K562 (cell line): ENCODE results near the gene CDS2. TPM values are rescaled to one million over a fixed set of nuclear protein-coding genes. Genes with fewer than 3 reads are reported as not detected.
A peak's percentile ranks its signal among the peaks of the same experiment; 100 is the strongest.

Source experiments
- ATAC-seq: fragments of 200-7000 bp; cut with Tn5 transposase; 3 replicates; pipeline ENCODE4 v1.9.1; 2020; ENCODE audit warnings: moderate library complexity
- BruUV-seq: library from RNA; stranded (reverse); fragments of 400-500 nt; replicated peaks from 2 replicates; lab custom pipeline; 2021; lab: Mats Ljungman, UMichigan
- CTCF ChIA-PET: fragments of 300-600 bp; formaldehyde crosslinking; extraction: SDS; loops from one replicate; lab custom pipeline; 2021; ENCODE audit warnings: low intra/inter-chr PET ratio; lab: Yijun Ruan, JAX
- POLR2A ChIA-PET: fragments of 300-600, 350-650 bp; sonication (Branson Sonifier 250); formaldehyde crosslinking; extraction: SDS; loops from one replicate; lab custom pipeline; 2021; ENCODE audit warnings: antibody characterized with exemption, inconsistent platforms; lab: Yijun Ruan, JAX
- DNase-seq, 4 experiments: peaks; one replicate each; pipeline versions ENCODE4 v3.0.0 to v3.0.0-alpha.2; 2011 to 2018; ENCODE audit warnings: low spot score in 3 of 4, mixed read lengths in 3 of 4; ENCODE audit errors: extremely low read depth in 1 of 4
- FAIRE-seq: peaks from 2 replicates; lab custom pipeline; 2011; peaks lifted over from hg19 to GRCh38; lab: Jason Lieb, UNC
- H2AFZ ChIP-seq: 2 replicates; pipeline ENCODE4 v1.6.0; 2011; ENCODE audit warnings: low read depth, low read length, control low read depth, inconsistent platforms
- H3K27ac ChIP-seq: fragments of 200-600 bp; 3 replicates; pipeline ENCODE4 v1.8.0; 2011; ENCODE audit warnings: low read depth, mild to moderate bottlenecking, control low read depth, inconsistent platforms, low read length, moderate library complexity, mixed read lengths; ENCODE audit errors: extremely low read depth
- H3K27me3 ChIP-seq, 2 experiments: fragments of 300-600 bp in 1 of 2; 2 replicates in 1 of 2; 3 replicates in 1 of 2; pipeline versions ENCODE4 v1.6.0 to v1.8.0; 2011; ENCODE audit warnings: inconsistent platforms in 2 of 2, low read length in 2 of 2, mild to moderate bottlenecking in 1 of 2, mixed read lengths in 1 of 2, moderate library complexity in 1 of 2; ENCODE audit not compliant: control insufficient read depth in 2 of 2, insufficient read depth in 2 of 2
- H3K36me3 ChIP-seq: fragments of 300-600 bp; 3 replicates; pipeline ENCODE4 v1.8.0; 2011; ENCODE audit warnings: mild to moderate bottlenecking, low read length, inconsistent platforms; ENCODE audit not compliant: control insufficient read depth, insufficient read depth
- H3K4me1 ChIP-seq, 2 experiments: fragments of 200-600 bp in 1 of 2; replicated peaks in 1 of 2; 2 replicates in 1 of 2; 3 replicates in 1 of 2; pipeline versions ENCODE4 v1.5.1 to v1.8.0; 2011; ENCODE audit warnings: inconsistent platforms in 2 of 2, low read length in 2 of 2, mild to moderate bottlenecking in 1 of 2, mixed read lengths in 1 of 2, moderate library complexity in 1 of 2; ENCODE audit not compliant: control insufficient read depth in 2 of 2, insufficient read depth in 2 of 2
- H3K4me2 ChIP-seq: 2 replicates; pipeline ENCODE4 v1.6.1; 2011; ENCODE audit warnings: low read length, control low read depth, inconsistent platforms, mixed read lengths; ENCODE audit not compliant: insufficient read depth
- H3K4me3 ChIP-seq: fragments of 200-600 bp; sonication (generic), shearing (Covaris generic); 2 replicates; pipeline ENCODE4 v1.5.1; 2016; ENCODE audit warnings: control low read depth, inconsistent platforms
- H3K79me2 ChIP-seq: fragments of 200-600 bp; 3 replicates; pipeline ENCODE4 v1.8.0; 2011; ENCODE audit warnings: low read length, inconsistent platforms; ENCODE audit not compliant: control insufficient read depth, insufficient read depth
- H3K9ac ChIP-seq, 2 experiments: 2 replicates each; pipeline versions ENCODE4 v1.6.0 to v1.6.1; 2011; ENCODE audit warnings: low read depth in 2 of 2, low read length in 2 of 2, control low read depth in 1 of 2, inconsistent platforms in 1 of 2, mild to moderate bottlenecking in 1 of 2, mixed read lengths in 1 of 2; ENCODE audit not compliant: insufficient read depth in 1 of 2
- H3K9me1 ChIP-seq: one replicate; pipeline ENCODE4 v1.6.0; 2011; ENCODE audit warnings: inconsistent platforms, mild to moderate bottlenecking, low read length, moderate library complexity; ENCODE audit not compliant: control insufficient read depth, insufficient read depth
- H3K9me3 ChIP-seq: replicated peaks from 2 replicates; pipeline ENCODE4 v1.5.1; 2011; ENCODE audit warnings: low read depth, low read length, inconsistent platforms; ENCODE audit not compliant: control insufficient read depth, insufficient read depth
- H4K20me1 ChIP-seq: replicated peaks from 2 replicates; pipeline ENCODE4 v1.6.1; 2011; ENCODE audit warnings: low read length, inconsistent platforms, mixed read lengths; ENCODE audit not compliant: control insufficient read depth, insufficient read depth
- ARID1B ChIP-seq: fragments of 450-650 bp; IDR thresholded peaks from 2 replicates; pipeline ENCODE4 v1.6.1; 2016; ENCODE audit warnings: antibody characterized with exemption, mild to moderate bottlenecking, inconsistent platforms
- GABPA ChIP-seq: fragments of 200-800 bp; sonication (Bioruptor generic); conservative IDR thresholded peaks from 2 replicates; pipeline ENCODE4 v1.6.1; 2016; ENCODE audit warnings: low read depth, missing genetic modification characterization, missing compliant biosample characterization
- KDM5B ChIP-seq: fragments of 200-600 bp; sonication (generic); IDR thresholded peaks from 2 replicates; pipeline ENCODE4 v1.6.1; 2012; ENCODE audit warnings: low read depth, mild to moderate bottlenecking, moderate library complexity, low read length, control low read depth, inconsistent platforms; ENCODE audit not compliant: insufficient replicate concordance
- MAFK ChIP-seq: IDR thresholded peaks from 2 replicates; pipeline ENCODE4 v1.6.1; 2011; ENCODE audit warnings: low read length, improper control_type of control experiment
- MCM3 ChIP-seq: fragments of 450-650 bp; IDR thresholded peaks from 2 replicates; pipeline ENCODE4 v1.6.1; 2016
- MTA3 ChIP-seq: fragments of 450-650 bp; formaldehyde crosslinking; IDR thresholded peaks from 2 replicates; pipeline ENCODE4 v1.6.1; 2017; ENCODE audit warnings: mild to moderate bottlenecking, borderline replicate concordance
- NFIX ChIP-seq: fragments of 250-450 bp; sonication (Bioruptor Pico); IDR thresholded peaks from 2 replicates; pipeline ENCODE4 v1.4.0; 2020; ENCODE audit warnings: low read depth, mild to moderate bottlenecking, moderate library complexity
- NFYB ChIP-seq: IDR thresholded peaks from 2 replicates; pipeline ENCODE4 v1.6.1; 2011; ENCODE audit warnings: mild to moderate bottlenecking, moderate library complexity; ENCODE audit not compliant: insufficient read length; ENCODE audit errors: extremely low read depth
- NUFIP1 ChIP-seq: fragments of 450-650 bp; IDR thresholded peaks from 2 replicates; pipeline ENCODE4 v1.6.1; 2018; ENCODE audit not compliant: partially characterized antibody
- RBBP5 ChIP-seq: fragments of 200-600 bp; sonication (generic); IDR thresholded peaks from 2 replicates; pipeline ENCODE4 v1.6.1; 2012; ENCODE audit warnings: borderline replicate concordance, mild to moderate bottlenecking, low read length, control low read depth, inconsistent platforms; ENCODE audit not compliant: insufficient read depth, poor library complexity, severe bottlenecking
- RFX5 ChIP-seq: IDR thresholded peaks from 2 replicates; pipeline ENCODE4 v1.6.1; 2011; ENCODE audit warnings: low read depth, mild to moderate bottlenecking, improper control_type of control experiment, low read length
- RUNX1 ChIP-seq: sonication (generic); IDR thresholded peaks from 2 replicates; pipeline ENCODE4 v1.6.1; 2016; ENCODE audit warnings: antibody characterized with exemption, low read depth
- SRF ChIP-seq, 2 experiments: fragments of 250-450, 450-650 bp in 1 of 2; sonication (Bioruptor Pico) in 1 of 2; sonication (generic) in 1 of 2; formaldehyde crosslinking; IDR thresholded peaks; 2 replicates each; pipeline versions ENCODE4 v1.5.0 to v1.5.1; 2020 to 2022; ENCODE audit warnings: mild to moderate bottlenecking in 1 of 2, missing genetic modification reagents in 1 of 2
- TRIM24 ChIP-seq, 2 experiments: fragments of 450-650 bp; IDR thresholded peaks; 2 replicates each; pipeline ENCODE4 v1.6.1; 2016
- WHSC1 ChIP-seq: IDR thresholded peaks from one replicate; pipeline ENCODE4 v1.6.1; 2012; ENCODE audit warnings: low read length, control low read depth, inconsistent platforms
- ZNF830 ChIP-seq: fragments of 250-450 bp; sonication (Bioruptor Pico); IDR thresholded peaks from 2 replicates; pipeline ENCODE4 v1.5.0; 2021; ENCODE audit warnings: mild to moderate bottlenecking
- WGBS: fragments of 100-300 bp; shearing (Covaris generic); methylation state at CpG from one replicate; pipeline ENCODE4 v1.1.6; 2016; ENCODE audit warnings: low coverage, mixed read lengths; ENCODE audit not compliant: insufficient coverage; ENCODE audit errors: missing lambda C conversion rate; 5-methylcytosine and 5-hydroxymethylcytosine counted together
- in situ Hi-C: fragments of 300-500 bp; cut with MboI; formaldehyde crosslinking; loops from 4 replicates; pipeline ENCODE4 v1.15.0; 2018; ENCODE audit warnings: inconsistent platforms, mixed read lengths
- intact Hi-C: fragments of 100-400 bp; cut with micrococcal nuclease; formaldehyde crosslinking; loops from 2 replicates; pipeline ENCODE4 v1.14.2; 2022
- polyA plus RNA-seq, 8 experiments: library from polyadenylated mRNA; depleted of rRNA in 4 of 8; stranded (reverse) in 5 of 8; unstranded in 3 of 8; fragments of >200 nt; fragmentation: Nextera tagmentation in 2 of 8; fragmentation: Illumina TruSeq in 1 of 8; extraction: Ambion mirVana in 2 of 8; extraction: Trizol in 1 of 8; gene quantifications; 2 replicates each; pipeline versions ENCODE4 v1.2.1 to v1.2.3, GENCODE V29; 2011 to 2014; ENCODE audit warnings: inconsistent platforms in 1 of 8, missing spikeins in 1 of 8
- total RNA-seq, 7 experiments: library from RNA; depleted of rRNA in 6 of 7; stranded (reverse); fragments of >200 nt in 6 of 7; fragmentation: Illumina TruSeq in 2 of 7; extraction: Trizol in 2 of 7; gene quantifications; 2 replicates each; pipeline versions ENCODE4 v1.2.1 to v1.2.3, GENCODE V29; 2011 to 2021; ENCODE audit warnings: low replicate concordance in 1 of 7
- TF ChIP-seq, protein P1 (sequence below): fragments of 450-650 bp; formaldehyde crosslinking; conservative IDR thresholded peaks from 2 replicates; pipeline ENCODE4 v1.4.0; 2022; ENCODE audit warnings: mild to moderate bottlenecking, missing genetic modification characterization
- TF ChIP-seq, protein P2 (sequence below): fragments of 450-650 bp; formaldehyde crosslinking; IDR thresholded peaks from 2 replicates; pipeline ENCODE4 v1.4.0; 2022; ENCODE audit warnings: missing genetic modification characterization

The CDS2 gene
- total and polyA plus RNA-seq, 9 of the 15 experiments (the other 6 are each of a cell fraction or from before 2014, with no cell fraction given): 6.4 to 46.4 (median 12.2) TPM

DNA sequence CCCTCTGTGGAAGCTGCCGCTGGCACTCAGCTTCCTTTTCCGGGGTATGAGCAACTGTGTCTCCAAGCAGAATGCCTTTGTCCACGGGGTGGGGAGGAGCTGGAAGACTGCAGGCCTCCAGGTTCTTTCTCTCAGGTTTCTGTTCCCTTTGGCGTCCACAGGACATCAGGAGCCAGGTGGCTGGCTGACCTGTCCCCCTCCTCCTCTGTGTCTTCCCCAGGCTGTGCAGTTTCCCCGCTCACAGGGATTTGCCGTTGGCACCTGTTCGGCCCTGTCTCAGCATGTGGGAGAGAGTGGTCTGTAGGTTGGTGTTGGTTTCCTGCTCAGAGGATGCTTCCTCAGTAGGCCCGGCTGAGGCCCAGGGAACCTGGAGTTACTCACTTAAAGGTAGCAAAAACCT lies 43.5 kb downstream of the CDS2 start:
- no peak for DNase-seq
- CTCF ChIA-PET: no interaction called here
- Histone ChIP-seq H4K20me1 (peaks cover 21% of the 10 kb centered on the region), H3K79me2 (no peaks in the 10 kb centered on the region; the same call in none of the 3 replicates), H3K9me1 (no peaks in the 10 kb centered on the region), H3K9ac (peak overlapping the region in 1 of 2 experiments; percentile 69; a peak in 1 of 4 replicates), H3K4me1 (peaks cover 0 to 16% of the 10 kb centered on the region in 2 experiments; a peak in 3 of 5 replicates), H3K27ac (no peak overlapping the region), H3K4me3 (no peak overlapping the region), H2AFZ (no peak overlapping the region), H3K36me3 (peaks cover 3% of the 10 kb centered on the region; the same call in 2 of the 3 replicates), H3K9me3 (no peaks in the 10 kb centered on the region), H3K4me2 (no peak overlapping the region), H3K27me3 (no peaks in the 10 kb centered on the region)
- WGBS: 83% methylated on average over 1 of the region's 8 CpGs
- BruUV-seq: no TSS peak
- FAIRE-seq: no peak
- intact Hi-C loops (no loop called here), in situ Hi-C loops (no loop called here)
- no peak for ATAC-seq
- POLR2A ChIA-PET: interaction anchor here (0.6 kb wide), 1 partner anchor 113 kb away, joined by 3 read pairs; no protein-coding TSS in a partner anchor
- TF ChIP-seq NUFIP1 (no peak), NFIX (no peak), RFX5 (no peak), KDM5B (no peak), WHSC1 (no peak), ZNF830 (CRISPR knock-in tag) (no peak), RUNX1 (no peak), SRF (CRISPR knock-in tag; IDR thresholded peaks at IDR 0.05) (no peak), MAFK (no peak), RBBP5 (no peak), TRIM24 (IDR thresholded peaks at IDR 0.05) (no peak), MCM3 (no peak), MTA3 (no peak), ARID1B (no peak), NFYB (no peak), GABPA (no peak)
- TF ChIP-seq, protein P1, sequence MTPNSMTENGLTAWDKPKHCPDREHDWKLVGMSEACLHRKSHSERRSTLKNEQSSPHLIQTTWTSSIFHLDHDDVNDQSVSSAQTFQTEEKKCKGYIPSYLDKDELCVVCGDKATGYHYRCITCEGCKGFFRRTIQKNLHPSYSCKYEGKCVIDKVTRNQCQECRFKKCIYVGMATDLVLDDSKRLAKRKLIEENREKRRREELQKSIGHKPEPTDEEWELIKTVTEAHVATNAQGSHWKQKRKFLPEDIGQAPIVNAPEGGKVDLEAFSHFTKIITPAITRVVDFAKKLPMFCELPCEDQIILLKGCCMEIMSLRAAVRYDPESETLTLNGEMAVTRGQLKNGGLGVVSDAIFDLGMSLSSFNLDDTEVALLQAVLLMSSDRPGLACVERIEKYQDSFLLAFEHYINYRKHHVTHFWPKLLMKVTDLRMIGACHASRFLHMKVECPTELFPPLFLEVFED (CRISPR knock-in tag): no peak
- TF ChIP-seq, protein P2, sequence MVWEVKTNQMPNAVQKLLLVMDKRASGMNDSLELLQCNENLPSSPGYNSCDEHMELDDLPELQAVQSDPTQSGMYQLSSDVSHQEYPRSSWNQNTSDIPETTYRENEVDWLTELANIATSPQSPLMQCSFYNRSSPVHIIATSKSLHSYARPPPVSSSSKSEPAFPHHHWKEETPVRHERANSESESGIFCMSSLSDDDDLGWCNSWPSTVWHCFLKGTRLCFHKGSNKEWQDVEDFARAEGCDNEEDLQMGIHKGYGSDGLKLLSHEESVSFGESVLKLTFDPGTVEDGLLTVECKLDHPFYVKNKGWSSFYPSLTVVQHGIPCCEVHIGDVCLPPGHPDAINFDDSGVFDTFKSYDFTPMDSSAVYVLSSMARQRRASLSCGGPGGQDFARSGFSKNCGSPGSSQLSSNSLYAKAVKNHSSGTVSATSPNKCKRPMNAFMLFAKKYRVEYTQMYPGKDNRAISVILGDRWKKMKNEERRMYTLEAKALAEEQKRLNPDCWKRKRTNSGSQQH: no peak
